ENCODE measurements around the gene GTF2F2. TPM values are rescaled to one million over a fixed set of nuclear protein-coding genes. Genes with fewer than 3 reads are reported as not detected.

GTF2F2 gene
- total RNA-seq, 1 donor from 2014 or later, result 19.9 TPM

DNA sequence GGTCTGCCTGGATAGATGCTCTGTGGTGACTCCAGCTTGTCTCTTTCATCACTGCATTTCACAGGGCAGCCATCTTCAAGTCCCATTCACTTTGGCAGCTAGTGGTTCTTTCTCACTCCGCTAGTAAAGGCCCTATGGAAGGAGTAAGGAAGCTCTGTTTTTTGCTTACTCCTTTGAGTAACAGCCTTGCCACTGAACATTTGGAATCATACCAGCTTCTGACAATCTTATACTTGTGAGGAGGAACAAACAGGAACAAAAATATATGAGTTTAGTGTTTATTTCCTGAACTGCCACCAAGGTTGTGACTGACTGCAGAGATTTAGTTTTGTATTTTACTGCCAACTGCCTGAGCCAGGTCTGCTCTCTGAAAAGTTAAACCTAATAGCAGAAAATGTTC lies 41.9 kb downstream of the GTF2F2 start:
- DNase-seq (ENCODE audit: low spot score in 2 of 2, unreplicated experiment in 2 of 2), result no peak
- H3K27me3 Mint-ChIP-seq (ENCODE audit: low read depth), result no peaks in the 10 kb centered on the region

DNA sequence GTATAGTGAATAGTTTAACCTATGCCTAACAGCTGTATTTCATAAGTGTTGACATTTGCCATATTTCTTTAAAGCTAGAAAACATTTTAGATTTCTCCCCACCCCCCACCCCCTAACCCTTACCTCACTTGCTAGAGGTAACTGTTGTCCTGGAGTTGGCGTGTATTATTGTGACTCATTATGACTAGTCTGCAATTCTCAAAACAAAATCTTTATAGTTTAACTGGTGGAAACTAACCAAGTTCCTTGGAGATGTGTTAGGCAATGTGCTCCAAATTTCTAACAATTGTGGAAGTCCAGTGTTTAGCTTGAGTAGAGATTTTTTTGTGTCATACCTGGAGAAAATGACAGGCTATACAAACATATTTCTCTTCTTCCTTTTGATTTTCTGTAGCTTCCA lies 42.5 kb downstream of the GTF2F2 start:
- Mint-ChIP-seq H3K36me3 (peaks cover 25% of the 10 kb centered on the region), H3K27ac (no peak overlapping the region), H3K27me3 (ENCODE audit: low read depth) (no peaks in the 10 kb centered on the region), H3K4me3 (no peak overlapping the region), H3K9me3 (no peaks in the 10 kb centered on the region), H3K4me1 (no peaks in the 10 kb centered on the region)
- TF ChIP-seq, protein P1, sequence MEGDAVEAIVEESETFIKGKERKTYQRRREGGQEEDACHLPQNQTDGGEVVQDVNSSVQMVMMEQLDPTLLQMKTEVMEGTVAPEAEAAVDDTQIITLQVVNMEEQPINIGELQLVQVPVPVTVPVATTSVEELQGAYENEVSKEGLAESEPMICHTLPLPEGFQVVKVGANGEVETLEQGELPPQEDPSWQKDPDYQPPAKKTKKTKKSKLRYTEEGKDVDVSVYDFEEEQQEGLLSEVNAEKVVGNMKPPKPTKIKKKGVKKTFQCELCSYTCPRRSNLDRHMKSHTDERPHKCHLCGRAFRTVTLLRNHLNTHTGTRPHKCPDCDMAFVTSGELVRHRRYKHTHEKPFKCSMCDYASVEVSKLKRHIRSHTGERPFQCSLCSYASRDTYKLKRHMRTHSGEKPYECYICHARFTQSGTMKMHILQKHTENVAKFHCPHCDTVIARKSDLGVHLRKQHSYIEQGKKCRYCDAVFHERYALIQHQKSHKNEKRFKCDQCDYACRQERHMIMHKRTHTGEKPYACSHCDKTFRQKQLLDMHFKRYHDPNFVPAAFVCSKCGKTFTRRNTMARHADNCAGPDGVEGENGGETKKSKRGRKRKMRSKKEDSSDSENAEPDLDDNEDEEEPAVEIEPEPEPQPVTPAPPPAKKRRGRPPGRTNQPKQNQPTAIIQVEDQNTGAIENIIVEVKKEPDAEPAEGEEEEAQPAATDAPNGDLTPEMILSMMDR (IDR thresholded peaks at IDR 0.05; ENCODE audit: unreplicated experiment), result no peak
- DNase-seq (ENCODE audit: low spot score in 2 of 2, unreplicated experiment in 2 of 2), result no peak

More for the DNA sequence above, 41.9 kb downstream of the GTF2F2 start:
- H3K27ac Mint-ChIP-seq, result no peak overlapping the region
- no peaks in the 10 kb centered on the region for H3K9me3 Mint-ChIP-seq
- H3K36me3 Mint-ChIP-seq, result peaks cover 28% of the 10 kb centered on the region
- H3K4me3 Mint-ChIP-seq, result no peak overlapping the region
- H3K4me1 Mint-ChIP-seq, result peaks cover under 1% of the 10 kb centered on the region
- TF ChIP-seq, protein P1 (IDR thresholded peaks at IDR 0.05; ENCODE audit: unreplicated experiment), result no peak

DNA sequence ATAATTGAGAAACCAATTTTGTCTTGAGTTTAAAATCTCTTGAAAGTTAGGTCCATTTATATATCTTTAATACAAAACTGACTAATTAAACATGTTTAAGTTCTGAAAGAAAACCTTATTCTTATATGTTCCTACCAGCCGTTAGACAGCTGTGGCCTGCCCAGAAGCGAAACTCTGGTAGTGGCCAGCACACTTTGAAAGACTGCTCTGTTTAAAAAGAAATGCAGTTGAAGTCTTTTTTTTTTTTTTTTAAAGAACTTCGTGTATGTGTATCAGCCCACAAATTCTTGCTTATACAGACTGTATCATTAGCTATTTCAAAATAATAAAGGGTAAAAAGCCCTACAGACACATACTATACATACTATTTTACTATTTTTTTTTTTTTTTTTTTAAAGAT lies 46.5 kb downstream of the GTF2F2 start:
- Mint-ChIP-seq H3K4me1 (no peaks in the 10 kb centered on the region), H3K27me3 (ENCODE audit: low read depth) (no peaks in the 10 kb centered on the region), H3K27ac (no peak overlapping the region), H3K4me3 (no peak overlapping the region), H3K9me3 (no peaks in the 10 kb centered on the region), H3K36me3 (peaks cover 7% of the 10 kb centered on the region)
- no peak for DNase-seq (ENCODE audit: low spot score in 2 of 2, unreplicated experiment in 2 of 2)
- TF ChIP-seq, protein P1 (IDR thresholded peaks at IDR 0.05; ENCODE audit: unreplicated experiment), result no peak

DNA sequence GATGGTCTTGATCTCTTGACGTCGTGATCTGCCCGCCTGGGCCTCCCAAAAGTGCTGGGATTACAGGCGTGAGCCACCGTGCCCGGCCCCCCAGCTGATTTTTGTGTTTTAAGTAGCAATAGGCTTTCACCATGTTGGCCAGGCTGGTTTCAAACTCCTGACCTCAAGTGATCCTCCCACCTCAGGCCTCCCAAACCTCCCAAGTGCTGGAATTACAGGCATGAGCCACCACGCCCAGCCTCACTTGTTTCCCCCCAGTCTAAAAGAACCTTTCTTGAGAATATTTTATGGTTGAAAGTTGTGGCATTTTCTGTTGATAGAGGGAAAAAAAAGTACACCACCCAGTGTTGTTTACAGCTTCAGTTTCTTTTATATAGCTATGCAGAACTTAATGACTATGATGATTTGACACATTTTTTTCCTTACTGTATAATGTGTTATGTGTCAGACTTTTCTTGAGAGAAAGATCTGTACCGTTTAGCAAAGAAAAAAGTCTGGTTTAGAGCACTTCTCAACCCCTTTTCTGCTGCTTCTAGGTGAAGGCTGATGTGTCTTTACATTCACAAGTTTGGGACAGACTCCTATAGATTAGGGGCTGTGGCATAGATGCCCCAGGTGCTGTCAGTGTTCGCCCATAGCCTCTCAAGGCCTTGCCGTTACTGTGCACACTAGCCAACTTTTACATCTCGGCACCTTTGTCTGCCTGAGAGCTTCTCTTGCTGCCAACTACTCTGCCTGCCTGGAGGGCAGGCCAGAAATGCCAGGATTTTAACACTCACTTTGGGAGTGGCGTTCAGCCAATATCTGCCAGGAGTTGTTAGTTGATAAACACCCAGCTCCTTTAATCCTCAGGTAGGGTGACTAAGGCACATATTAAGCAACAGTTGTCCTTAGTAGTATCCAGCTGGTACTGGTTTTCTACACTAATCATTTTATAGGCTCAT lies 47.6 kb downstream of the GTF2F2 start:
- H3K27ac Mint-ChIP-seq, result no peak overlapping the region
- peaks cover 5% of the 10 kb centered on the region for H3K9me3 Mint-ChIP-seq
- TF ChIP-seq, protein P1 (IDR thresholded peaks at IDR 0.05; ENCODE audit: unreplicated experiment), result no peak
- no peak overlapping the region for H3K4me3 Mint-ChIP-seq
- no peaks in the 10 kb centered on the region for H3K4me1 Mint-ChIP-seq
- no peaks in the 10 kb centered on the region for H3K27me3 Mint-ChIP-seq (ENCODE audit: low read depth)
- H3K36me3 Mint-ChIP-seq, result peaks cover 12% of the 10 kb centered on the region
- no peak for DNase-seq (ENCODE audit: low spot score in 2 of 2, unreplicated experiment in 2 of 2)

DNA sequence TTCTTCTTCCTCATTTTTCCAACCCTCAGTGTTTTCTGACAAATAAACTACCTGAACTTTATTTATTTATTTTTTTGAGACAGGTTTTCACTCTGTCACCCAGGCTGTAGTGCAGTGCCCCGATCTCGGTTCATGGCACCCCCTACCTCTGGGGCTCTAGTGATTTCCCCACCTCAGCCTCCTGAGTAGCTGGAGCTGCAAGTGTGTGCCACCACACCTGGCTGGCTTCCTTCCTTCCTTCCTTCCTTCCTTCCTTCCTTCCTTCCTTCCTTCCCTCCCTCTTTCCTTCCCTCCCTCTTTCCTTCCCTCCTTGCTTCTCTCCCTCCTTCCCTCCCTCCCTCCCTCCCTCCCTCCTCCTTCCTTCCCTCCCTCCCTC lies 48.2 kb downstream of the GTF2F2 start:
- TF ChIP-seq, protein P1 (IDR thresholded peaks at IDR 0.05; ENCODE audit: unreplicated experiment), result no peak
- Mint-ChIP-seq H3K9me3 (peaks cover 5% of the 10 kb centered on the region), H3K4me3 (no peak overlapping the region), H3K27ac (no peak overlapping the region), H3K36me3 (peaks cover 12% of the 10 kb centered on the region), H3K27me3 (ENCODE audit: low read depth) (no peaks in the 10 kb centered on the region), H3K4me1 (no peaks in the 10 kb centered on the region)
- no peak for DNase-seq (ENCODE audit: low spot score in 2 of 2, unreplicated experiment in 2 of 2)
